OCI-LY7 (cell line): ENCODE results near the gene SHF. TPM values are rescaled to one million over a fixed set of nuclear protein-coding genes. Genes with fewer than 3 reads are reported as not detected.

Experiments
- BruUV-seq: library from RNA; stranded (reverse); fragments of 400-500 nt; replicated peaks from 2 replicates; lab custom pipeline; 2021; lab: Mats Ljungman, UMichigan
- CTCF ChIA-PET: fragments of 300-600 bp; sonication (Branson Sonifier 250); formaldehyde crosslinking; loops from one replicate; lab custom pipeline; 2022; ENCODE audit warnings: antibody characterized with exemption; ENCODE audit not compliant: unreplicated experiment; lab: Charles Lee
- POLR2A ChIA-PET: fragments of 300-600 bp; sonication (Branson Sonifier 250); formaldehyde crosslinking; loops from one replicate; lab custom pipeline; 2022; ENCODE audit warnings: antibody characterized with exemption; lab: Charles Lee
- DNase-seq: peaks from one replicate; pipeline ENCODE4 v3.0.0-alpha.2; 2015; ENCODE audit warnings: low spot score
- H2AFZ ChIP-seq: fragments of 200-600 bp; sonication (generic), shearing (Covaris generic); 2 replicates; pipeline ENCODE4 v1.6.1; 2014; ENCODE audit warnings: mild to moderate bottlenecking, antibody characterized with exemption, low read length, moderate library complexity
- H3K27ac ChIP-seq: fragments of 200-600 bp; sonication (generic); 2 replicates; pipeline ENCODE4 v1.5.1; 2014; ENCODE audit warnings: mixed run types, low read depth, mild to moderate bottlenecking, moderate library complexity, low read length, inconsistent platforms; ENCODE audit not compliant: poor library complexity, severe bottlenecking
- H3K36me3 ChIP-seq: fragments of 200-600 bp; sonication (generic); 2 replicates; pipeline ENCODE4 v1.6.1; 2014; ENCODE audit warnings: mild to moderate bottlenecking, antibody characterized with exemption, low read length, moderate library complexity, mixed read lengths; ENCODE audit not compliant: insufficient read depth
- H3K4me1 ChIP-seq: fragments of 200-600 bp; sonication (generic); 2 replicates; pipeline ENCODE4 v1.5.1; 2014; ENCODE audit warnings: mild to moderate bottlenecking, low read length; ENCODE audit not compliant: insufficient read depth, poor library complexity, severe bottlenecking
- H3K4me2 ChIP-seq: fragments of 200-600 bp; sonication (generic); 2 replicates; pipeline ENCODE4 v1.6.1; 2014; ENCODE audit warnings: mild to moderate bottlenecking, low read length
- H3K4me3 ChIP-seq: fragments of 200-600 bp; sonication (generic); 2 replicates; pipeline ENCODE4 v1.5.1; 2014; ENCODE audit warnings: mild to moderate bottlenecking, low read depth, low read length; ENCODE audit not compliant: poor library complexity, severe bottlenecking
- H3K79me2 ChIP-seq: fragments of 200-600 bp; sonication (generic); 2 replicates; pipeline ENCODE4 v1.6.1; 2016; ENCODE audit warnings: low read depth, mild to moderate bottlenecking, low read length, moderate library complexity, mixed read lengths; ENCODE audit not compliant: insufficient read depth
- H3K9me2 ChIP-seq: fragments of 200-600 bp; sonication (generic); 2 replicates; pipeline ENCODE4 v1.6.1; 2016; ENCODE audit warnings: mild to moderate bottlenecking, low read length, mixed read lengths; ENCODE audit not compliant: insufficient read depth
- H3K9me3 ChIP-seq: fragments of 200-600 bp; sonication (generic); 2 replicates; pipeline ENCODE4 v1.6.1; 2014; ENCODE audit warnings: mild to moderate bottlenecking, mixed run types, low read length, mixed read lengths
- H4K20me1 ChIP-seq: fragments of 200-600 bp; sonication (generic); 2 replicates; pipeline ENCODE4 v1.6.1; 2014; ENCODE audit warnings: mild to moderate bottlenecking, antibody characterized with exemption, low read length, moderate library complexity, mixed read lengths; ENCODE audit not compliant: insufficient read depth
- EZH2phosphoT487 ChIP-seq: fragments of 200-600 bp; sonication (generic); IDR thresholded peaks from 2 replicates; pipeline ENCODE4 v1.6.1; 2018; ENCODE audit warnings: low read depth, borderline replicate concordance, mild to moderate bottlenecking, mixed run types, antibody characterized with exemption, low read length, moderate library complexity, mixed read lengths
- intact Hi-C: fragments of 100-400 bp; cut with micrococcal nuclease; formaldehyde crosslinking; loops from one replicate; pipeline ENCODE4 v1.10.0; 2022; ENCODE audit not compliant: unreplicated experiment
- total RNA-seq, 2 experiments: library from RNA; depleted of rRNA in 1 of 2; stranded (reverse); fragments of >200 nt in 1 of 2; shearing (Covaris generic) in 1 of 2; gene quantifications; 2 replicates each; pipeline ENCODE4 v1.2.3, GENCODE V29; 2014 to 2022
- TF ChIP-seq, protein P1 (sequence below): fragments of 200-600 bp; sonication (generic); conservative IDR thresholded peaks from 2 replicates; pipeline ENCODE4 v1.5.1; 2014; ENCODE audit warnings: mild to moderate bottlenecking, antibody characterized with exemption, low read length, moderate library complexity, mixed read lengths

SHF gene
- total RNA-seq, 2 experiments from 2014 or later = 2.5 to 5.7 TPM

DNA sequence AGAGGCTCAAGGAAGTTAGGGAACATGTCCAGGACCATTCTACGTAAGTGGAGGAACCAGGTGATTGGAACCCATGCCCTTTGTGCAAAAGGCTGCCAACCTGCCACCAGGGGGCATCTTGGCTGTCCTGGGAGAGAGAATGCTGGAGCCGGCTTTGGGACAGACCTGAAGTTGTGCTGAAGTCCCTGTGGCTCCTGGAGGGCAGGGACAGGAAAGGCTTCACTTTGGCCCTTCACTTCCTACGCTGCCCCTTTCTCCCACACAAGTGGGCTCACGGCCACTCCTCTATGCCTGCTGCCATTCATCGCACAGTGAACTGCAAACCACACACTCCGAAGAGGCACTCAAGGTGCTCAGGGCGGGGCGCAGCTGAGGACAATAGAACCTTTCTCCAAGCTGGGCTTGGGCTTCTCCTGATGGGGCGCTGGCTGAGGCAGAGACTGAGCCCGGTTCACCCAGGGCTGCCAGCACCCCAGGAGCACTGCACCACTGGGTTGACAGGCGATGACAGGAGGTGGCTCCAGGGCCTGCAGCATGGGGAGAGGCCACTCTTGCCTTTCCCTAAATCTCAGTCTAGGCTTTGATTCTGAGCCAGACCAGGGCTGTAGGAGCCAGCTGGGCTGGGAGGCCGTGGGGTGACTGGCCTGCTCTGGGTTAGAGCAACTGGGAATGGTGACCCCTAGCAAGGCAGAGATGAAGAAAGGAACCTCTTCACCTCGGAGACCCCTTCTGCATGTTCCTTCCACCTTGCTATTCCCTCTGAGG, 8.4 kb downstream of the SHF start:
- ChIA-PET POLR2A (interaction anchor here (1.0 to 1.4 kb wide), 2 partner anchors 10 to 553 kb away, joined by 3 to 7 read pairs; no protein-coding TSS in a partner anchor), CTCF (no interaction called here)
- Histone ChIP-seq H3K9me2 (no peaks in the 10 kb centered on the region), H2AFZ (no peak overlapping the region), H3K79me2 (no peaks in the 10 kb centered on the region), H3K9me3 (no peaks in the 10 kb centered on the region), H3K36me3 (no peaks in the 10 kb centered on the region), H4K20me1 (no peaks in the 10 kb centered on the region), H3K4me2 (no peak overlapping the region), H3K4me3 (no peak overlapping the region), H3K27ac (no peak overlapping the region), H3K4me1 (no peaks in the 10 kb centered on the region)
- peak; percentile 54 for DNase-seq
- intact Hi-C loops = no loop called here
- BruUV-seq = no TSS peak
- no peak for TF ChIP-seq EZH2phosphoT487
- TF ChIP-seq, protein P1, sequence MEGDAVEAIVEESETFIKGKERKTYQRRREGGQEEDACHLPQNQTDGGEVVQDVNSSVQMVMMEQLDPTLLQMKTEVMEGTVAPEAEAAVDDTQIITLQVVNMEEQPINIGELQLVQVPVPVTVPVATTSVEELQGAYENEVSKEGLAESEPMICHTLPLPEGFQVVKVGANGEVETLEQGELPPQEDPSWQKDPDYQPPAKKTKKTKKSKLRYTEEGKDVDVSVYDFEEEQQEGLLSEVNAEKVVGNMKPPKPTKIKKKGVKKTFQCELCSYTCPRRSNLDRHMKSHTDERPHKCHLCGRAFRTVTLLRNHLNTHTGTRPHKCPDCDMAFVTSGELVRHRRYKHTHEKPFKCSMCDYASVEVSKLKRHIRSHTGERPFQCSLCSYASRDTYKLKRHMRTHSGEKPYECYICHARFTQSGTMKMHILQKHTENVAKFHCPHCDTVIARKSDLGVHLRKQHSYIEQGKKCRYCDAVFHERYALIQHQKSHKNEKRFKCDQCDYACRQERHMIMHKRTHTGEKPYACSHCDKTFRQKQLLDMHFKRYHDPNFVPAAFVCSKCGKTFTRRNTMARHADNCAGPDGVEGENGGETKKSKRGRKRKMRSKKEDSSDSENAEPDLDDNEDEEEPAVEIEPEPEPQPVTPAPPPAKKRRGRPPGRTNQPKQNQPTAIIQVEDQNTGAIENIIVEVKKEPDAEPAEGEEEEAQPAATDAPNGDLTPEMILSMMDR = peak; percentile 79

DNA sequence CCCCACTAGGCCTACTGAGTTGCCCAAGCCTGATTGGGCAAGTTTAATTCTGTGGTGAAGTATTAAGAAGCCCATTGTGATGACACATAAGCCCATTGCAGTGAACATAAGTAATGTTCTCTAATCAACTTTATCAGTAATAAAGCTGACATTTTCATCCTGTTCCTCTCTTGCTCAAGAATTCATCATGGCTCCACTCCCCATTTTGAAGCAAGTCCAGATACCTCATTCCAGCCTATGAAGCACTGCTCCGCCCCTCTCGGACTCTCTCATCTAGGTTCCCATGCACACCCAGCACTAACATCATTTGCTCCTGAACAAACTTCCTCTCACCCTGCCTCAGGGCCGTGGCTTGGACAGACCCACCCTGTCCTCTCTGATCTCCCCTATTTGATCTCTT, 10.5 kb downstream of the SHF start:
- Histone ChIP-seq H4K20me1 (no peaks in the 10 kb centered on the region), H3K36me3 (no peaks in the 10 kb centered on the region), H3K9me3 (no peaks in the 10 kb centered on the region), H3K4me2 (no peak overlapping the region), H3K27ac (no peak overlapping the region), H2AFZ (no peak overlapping the region), H3K79me2 (no peaks in the 10 kb centered on the region), H3K4me1 (no peaks in the 10 kb centered on the region), H3K9me2 (no peaks in the 10 kb centered on the region), H3K4me3 (no peak overlapping the region)
- POLR2A ChIA-PET = interaction anchor here (0.7 kb wide), 1 partner anchor 274 kb away, joined by 4 read pairs; no protein-coding TSS in a partner anchor
- no peak for TF ChIP-seq EZH2phosphoT487
- TF ChIP-seq, protein P1 = no peak
- DNase-seq = no peak
- BruUV-seq = no TSS peak
- CTCF ChIA-PET = no interaction called here
- intact Hi-C loops = no loop called here

DNA sequence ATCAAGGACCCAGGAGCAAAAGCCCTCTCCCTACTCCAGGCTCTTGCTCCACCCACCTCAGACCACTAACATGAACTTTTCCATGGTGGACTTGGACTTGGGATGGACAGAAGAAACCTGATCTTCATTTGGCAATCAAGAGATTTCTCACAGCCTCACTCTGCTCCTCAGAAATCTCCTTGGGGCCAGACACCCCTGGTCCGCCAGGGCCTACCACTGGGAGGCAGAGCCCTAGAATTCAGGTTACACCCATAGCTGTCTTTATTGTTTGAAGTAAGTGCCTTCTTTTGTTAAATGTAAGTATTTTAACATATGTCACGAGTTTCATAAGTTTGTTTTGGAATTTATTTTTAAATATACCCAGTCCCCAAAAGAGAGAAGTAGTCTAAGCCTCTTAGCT, 13.2 kb downstream of the SHF start:
- no peak overlapping the region for H3K4me2 ChIP-seq
- no TSS peak for BruUV-seq
- DNase-seq = no peak
- H3K4me1 ChIP-seq = peaks cover 9% of the 10 kb centered on the region
- H3K36me3 ChIP-seq = no peaks in the 10 kb centered on the region
- H3K4me3 ChIP-seq = no peak overlapping the region
- H3K9me3 ChIP-seq = no peaks in the 10 kb centered on the region
- H2AFZ ChIP-seq = no peak overlapping the region
- ChIA-PET POLR2A (no interaction called here), CTCF (no interaction called here)
- H3K79me2 ChIP-seq = no peaks in the 10 kb centered on the region
- H3K27ac ChIP-seq = no peak overlapping the region
- TF ChIP-seq, protein P1 = 0 out of 2 replicates have a peak, but pooled peaks have one; percentile 26
- no peak for TF ChIP-seq EZH2phosphoT487
- intact Hi-C loops = no loop called here
- no peaks in the 10 kb centered on the region for H3K9me2 ChIP-seq
- H4K20me1 ChIP-seq = no peaks in the 10 kb centered on the region
